HG02840 (cell line): ENCODE measurements around the gene RPTOR.
"Not testable (repeated sequence)": the region's sequence is repeated elsewhere in the genome, so short reads cannot be mapped to it uniquely, and the experiment has no call there.

Experiments used
- ATAC-seq: cut with Tn5 transposase; IDR thresholded peaks from one replicate; pipeline ENCODE4 v1.9.1; 2021; ENCODE audit warnings: mild to moderate bottlenecking, moderate library complexity, moderate number of reproducible peaks; ENCODE audit not compliant: unreplicated experiment, low FRiP score

Gene RPTOR

GRCh38 chr17:80608326-80608725, 63.7 kb downstream of the RPTOR start:
- no peak for ATAC-seq

GRCh38 chr17:80609757-80610156, 65.1 kb downstream of the RPTOR start:
- no peak for ATAC-seq

GRCh38 chr17:80611816-80612215, 67.2 kb downstream of the RPTOR start:
- ATAC-seq: no peak

- no peak for ATAC-seq
Observed at GRCh38 chr17:80612997-80613731, 68.5 kb downstream of the RPTOR start.

- ATAC-seq: no peak
Observed at GRCh38 chr17:80613732-80614071, 69.1 kb downstream of the RPTOR start.

GRCh38 chr17:80614332-80615047, 69.9 kb downstream of the RPTOR start:
- no peak for ATAC-seq

- ATAC-seq: no peak
Observed at GRCh38 chr17:80615376-80615775, 70.7 kb downstream of the RPTOR start.

GRCh38 chr17:80616705-80617104, 72.1 kb downstream of the RPTOR start:
- ATAC-seq: no peak

- no peak for ATAC-seq
Observed at GRCh38 chr17:80618304-80618703, 73.7 kb downstream of the RPTOR start.

- ATAC-seq: no peak
Observed at GRCh38 chr17:80619535-80620235, 75.0 kb downstream of the RPTOR start.

- ATAC-seq: no peak
Observed at GRCh38 chr17:80621335-80621996, 76.8 kb downstream of the RPTOR start.

- ATAC-seq: no peak
Observed at GRCh38 chr17:80621997-80622357, 77.3 kb downstream of the RPTOR start.

GRCh38 chr17:80624864-80625263, 80.2 kb downstream of the RPTOR start:
- no peak for ATAC-seq

GRCh38 chr17:80625627-80626026, 81.0 kb downstream of the RPTOR start:
- no peak for ATAC-seq

GRCh38 chr17:80628881-80629280, 84.2 kb downstream of the RPTOR start:
- ATAC-seq: not testable (repeated sequence)

GRCh38 chr17:80629298-80630028, 84.8 kb downstream of the RPTOR start:
- ATAC-seq: no peak

- no peak for ATAC-seq
Observed at GRCh38 chr17:80630560-80631120, 86.0 kb downstream of the RPTOR start.

GRCh38 chr17:80631142-80632045, 86.8 kb downstream of the RPTOR start:
- no peak for ATAC-seq

- ATAC-seq: no peak
Observed at GRCh38 chr17:80632046-80632581, 87.5 kb downstream of the RPTOR start.
